ENCODE data around the gene MRPL34. TPM values are rescaled to one million over a fixed set of nuclear protein-coding genes. Genes with fewer than 3 reads are reported as not detected.

Gene MRPL34
- total and polyA plus RNA-seq, 4 donors, result 22.3 to 137 (median 93.4) TPM

GRCh38 chr19:17259934-17260333, 45.7 kb upstream of the MRPL34 start:
- no peak for TF ChIP-seq CTCF (IDR thresholded peaks at IDR 0.05; ENCODE audit: control extremely low read depth, extremely low read depth)
- H3K9ac ChIP-seq (ENCODE audit: insufficient read depth in 1 of 2, low read length in 2 of 2), result no peak overlapping the region
- H3K27me3 ChIP-seq (ENCODE audit: control insufficient read depth in 3 of 3, insufficient read depth in 3 of 3, low read length in 2 of 3), result no peaks in the 10 kb centered on the region
- WGBS, 2 donors, result 68 to 70% methylated on average over 1 of the region's 1 CpG
- H3K36me3 ChIP-seq (ENCODE audit: control insufficient read depth in 4 of 4, insufficient read depth in 4 of 4, low read length in 4 of 4), result peaks cover 0 to 8% (median 0%) of the 10 kb centered on the region in 4 donors
- no peak for DNase-seq
- H3K4me1 ChIP-seq (ENCODE audit: control insufficient read depth in 5 of 5, insufficient read depth in 5 of 5, low read length in 5 of 5), result peaks cover 0 to 6% (median 0%) of the 10 kb centered on the region in 5 donors
- H3K27ac ChIP-seq (ENCODE audit: low read depth in 1 of 2, low read length in 1 of 2), result no peak overlapping the region
- H3K4me3 ChIP-seq, result no peak overlapping the region
- no peak for ATAC-seq (ENCODE audit: insufficient read depth, low FRiP score)
- H3K9me3 ChIP-seq (ENCODE audit: control insufficient read depth in 4 of 4, insufficient read depth in 3 of 4, low read length in 3 of 4), result peaks cover 0 to 5% (median 0%) of the 10 kb centered on the region in 4 donors

- TF ChIP-seq CTCF (IDR thresholded peaks at IDR 0.05; ENCODE audit: control extremely low read depth, extremely low read depth), result peak; percentile 75
- peak overlapping the region in 1 of 2 donors; percentile 52 for H3K27ac ChIP-seq (ENCODE audit: low read depth in 1 of 2, low read length in 1 of 2)
- peaks cover 0 to 3% (median 0%) of the 10 kb centered on the region in 5 donors for H3K4me1 ChIP-seq (ENCODE audit: control insufficient read depth in 5 of 5, insufficient read depth in 5 of 5, low read length in 5 of 5)
- H3K36me3 ChIP-seq (ENCODE audit: control insufficient read depth in 4 of 4, insufficient read depth in 4 of 4, low read length in 4 of 4), result peaks cover 0 to 8% (median 0%) of the 10 kb centered on the region in 4 donors
- 19 to 27% methylated on average over 15 of the region's 15 CpGs for WGBS, 2 donors
- H3K27me3 ChIP-seq (ENCODE audit: control insufficient read depth in 3 of 3, insufficient read depth in 3 of 3, low read length in 2 of 3), result no peaks in the 10 kb centered on the region
- DNase-seq (peak; percentile 67 to 73 (median 67)), ATAC-seq (ENCODE audit: insufficient read depth, low FRiP score) (peak; percentile 85)
- peaks cover 0 to 5% (median 0%) of the 10 kb centered on the region in 4 donors for H3K9me3 ChIP-seq (ENCODE audit: control insufficient read depth in 4 of 4, insufficient read depth in 3 of 4, low read length in 3 of 4)
- no peak overlapping the region for H3K9ac ChIP-seq (ENCODE audit: insufficient read depth in 1 of 2, low read length in 2 of 2)
- no peak overlapping the region for H3K4me3 ChIP-seq
Measured at GRCh38 chr19:17260842-17261325, 44.8 kb upstream of the MRPL34 start.

- H3K27me3 ChIP-seq (ENCODE audit: control insufficient read depth in 3 of 3, insufficient read depth in 3 of 3, low read length in 2 of 3), result no peaks in the 10 kb centered on the region
- H3K9ac ChIP-seq (ENCODE audit: insufficient read depth in 1 of 2, low read length in 2 of 2), result no peak overlapping the region
- no peak for TF ChIP-seq CTCF (IDR thresholded peaks at IDR 0.05; ENCODE audit: control extremely low read depth, extremely low read depth)
- H3K4me3 ChIP-seq, result peak overlapping the region; percentile 18
- ATAC-seq (ENCODE audit: insufficient read depth, low FRiP score) (no peak), DNase-seq (no peak)
- H3K9me3 ChIP-seq (ENCODE audit: control insufficient read depth in 4 of 4, insufficient read depth in 3 of 4, low read length in 3 of 4), result peaks cover 0 to 5% (median 0%) of the 10 kb centered on the region in 4 donors
- peak overlapping the region in 1 of 2 donors; percentile 20 for H3K27ac ChIP-seq (ENCODE audit: low read depth in 1 of 2, low read length in 1 of 2)
- peaks cover 0 to 5% (median 0%) of the 10 kb centered on the region in 4 donors for H3K36me3 ChIP-seq (ENCODE audit: control insufficient read depth in 4 of 4, insufficient read depth in 4 of 4, low read length in 4 of 4)
- peaks cover 0 to 3% (median 0%) of the 10 kb centered on the region in 5 donors for H3K4me1 ChIP-seq (ENCODE audit: control insufficient read depth in 5 of 5, insufficient read depth in 5 of 5, low read length in 5 of 5)
- 68 to 83% methylated on average over 16 of the region's 16 CpGs for WGBS, 2 donors
Measured at GRCh38 chr19:17262557-17262956, 43.1 kb upstream of the MRPL34 start.
